Muscle of back (tissue), 11 donors: ENCODE data around the gene TAF12. TPM values are rescaled to one million over a fixed set of nuclear protein-coding genes. Genes with fewer than 3 reads are reported as not detected.
"Not testable (repeated sequence)": the region's sequence is repeated elsewhere in the genome, so short reads cannot be mapped to it uniquely, and the experiment has no call there.

ENCODE experiments used
- DNase-seq, 3 donors: peaks; one replicate each; pipeline versions ENCODE4 v3.0.0 to v3.0.0-alpha.2; 2013
- polyA plus RNA-seq, 10 donors: library from polyadenylated mRNA; unstranded; fragments of 120-200 nt; gene quantifications; one replicate each; pipeline ENCODE4 v1.2.1, GENCODE V29; 2013; ENCODE audit not compliant: insufficient read length in 10 of 10

Gene TAF12
- polyA plus RNA-seq, 10 donors: 24.5 to 33.0 (median 27.3) TPM

GRCh38 chr1:28648008-28648473, 5.2 kb upstream of the TAF12 start:
- peak; percentile 92 to 97 (median 93) for DNase-seq

- DNase-seq: no peak
Measured at GRCh38 chr1:28646040-28646439, 3.2 kb upstream of the TAF12 start.

GRCh38 chr1:28645406-28645805, 2.5 kb upstream of the TAF12 start:
- not testable (repeated sequence) for DNase-seq

GRCh38 chr1:28644494-28644893, 1.6 kb upstream of the TAF12 start:
- no peak for DNase-seq

GRCh38 chr1:28642056-28642846, 616 bp downstream of the TAF12 start:
- peak in 1 of 3 donors; percentile 26 for DNase-seq

GRCh38 chr1:28640766-28641165, 2.1 kb downstream of the TAF12 start:
- no peak for DNase-seq

- DNase-seq: no peak
Measured at GRCh38 chr1:28632560-28632959, 10.3 kb downstream of the TAF12 start.

GRCh38 chr1:28631713-28632112, 11.2 kb downstream of the TAF12 start:
- DNase-seq: no peak

GRCh38 chr1:28613175-28613574, 29.7 kb downstream of the TAF12 start:
- no peak for DNase-seq

GRCh38 chr1:28606771-28607170, 36.1 kb downstream of the TAF12 start:
- no peak for DNase-seq

GRCh38 chr1:28604962-28605361, 37.9 kb downstream of the TAF12 start:
- no peak for DNase-seq

- DNase-seq: no peak
Measured at GRCh38 chr1:28604411-28604810, 38.5 kb downstream of the TAF12 start.

- peak; percentile 80 to 90 (median 86) for DNase-seq
Measured at GRCh38 chr1:28602536-28603439, 40.1 kb downstream of the TAF12 start.

- DNase-seq: peak in 1 of 3 donors; percentile 66
Measured at GRCh38 chr1:28601696-28602095, 41.2 kb downstream of the TAF12 start.

GRCh38 chr1:28596276-28596675, 46.6 kb downstream of the TAF12 start:
- DNase-seq: not testable (repeated sequence)

- DNase-seq: no peak
Measured at GRCh38 chr1:28595412-28596191, 47.3 kb downstream of the TAF12 start.

- DNase-seq: peak in 2 of 3 donors; percentile 57 to 78
Measured at GRCh38 chr1:28594686-28595411, 48.0 kb downstream of the TAF12 start.

GRCh38 chr1:28593988-28594356, 48.9 kb downstream of the TAF12 start:
- DNase-seq: not testable (repeated sequence)

GRCh38 chr1:28592321-28593071, 50.4 kb downstream of the TAF12 start:
- peak in 2 of 3 donors; percentile 21 to 56 for DNase-seq

GRCh38 chr1:28591708-28592320, 51.1 kb downstream of the TAF12 start, which contains the start of gene RAB42:
TSS of gene RAB42 (plus strand) at chr1:28592265. CDS start at chr1:28592512, 247 bp downstream.
- DNase-seq: peak in 2 of 3 donors; percentile 49 to 82
